Activated CD4-positive, alpha-beta T cell treated with anti-CD3 and anti-CD28 coated beads, Interleukin-2, amount 50 U/mL, for 4 hours (primary cell): ENCODE measurements around the gene GZMM.
"Not testable (repeated sequence)": the region's sequence is repeated elsewhere in the genome, so short reads cannot be mapped to it uniquely, and the experiment has no call there.

Experiments used
- DNase-seq, 2 experiments: peaks; one replicate each; pipeline ENCODE4 v3.0.0-alpha.2; 2020

The GZMM gene

DNA sequence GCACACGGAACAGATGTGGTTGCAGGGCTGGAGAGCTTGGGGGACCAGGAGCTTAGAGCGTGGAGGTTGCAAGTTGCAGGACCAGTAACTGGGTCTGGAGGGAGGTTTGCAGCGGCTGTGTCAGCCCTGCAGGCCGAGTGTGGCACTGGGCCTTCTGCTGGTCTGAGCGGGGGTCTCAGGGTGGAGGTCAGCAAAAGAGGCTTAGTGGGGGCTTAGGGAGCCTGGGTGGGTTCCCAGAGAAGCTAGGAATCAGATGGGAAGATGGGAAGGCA is 40.1 kb downstream of the GZMM start:
- DNase-seq = no peak

- DNase-seq = peak; percentile 50 to 52
These were observed 40.6 kb downstream of the GZMM start for GRCh38 chr19:584240-585001.

GRCh38 chr19:585146-585545 is 41.3 kb downstream of the GZMM start:
- not testable (repeated sequence) for DNase-seq

DNA sequence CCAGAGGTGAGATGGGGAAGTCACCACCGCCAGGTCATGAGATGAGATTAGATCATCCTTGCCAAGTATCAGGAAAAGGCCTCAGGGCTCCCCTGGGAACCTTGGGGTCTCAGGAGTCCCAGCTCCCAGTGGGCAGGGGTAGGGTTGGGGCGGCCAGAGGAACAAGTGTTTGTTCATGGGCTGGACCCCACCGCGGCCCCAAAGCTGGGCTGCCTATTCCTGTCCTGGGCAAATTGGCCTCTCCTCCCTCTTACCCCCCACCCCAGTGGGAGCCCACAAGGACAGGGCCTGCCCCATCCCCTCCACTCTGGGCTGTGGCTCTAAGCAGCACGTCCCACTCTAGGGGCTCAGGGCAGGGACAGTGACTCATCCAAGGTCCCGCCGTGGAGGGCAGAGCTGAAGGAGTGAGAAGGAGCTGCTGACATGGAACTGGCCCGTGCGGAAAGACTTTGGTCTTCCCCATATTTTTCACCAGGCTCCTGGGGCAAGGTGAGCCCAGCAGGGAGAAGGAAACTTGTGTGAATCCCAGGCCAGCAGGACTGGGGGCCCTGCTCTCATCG is 41.8 kb downstream of the GZMM start:
- DNase-seq = no peak

- DNase-seq = peak; percentile 58
These were observed 44.4 kb downstream of the GZMM start for GRCh38 chr19:588093-588740.

DNA sequence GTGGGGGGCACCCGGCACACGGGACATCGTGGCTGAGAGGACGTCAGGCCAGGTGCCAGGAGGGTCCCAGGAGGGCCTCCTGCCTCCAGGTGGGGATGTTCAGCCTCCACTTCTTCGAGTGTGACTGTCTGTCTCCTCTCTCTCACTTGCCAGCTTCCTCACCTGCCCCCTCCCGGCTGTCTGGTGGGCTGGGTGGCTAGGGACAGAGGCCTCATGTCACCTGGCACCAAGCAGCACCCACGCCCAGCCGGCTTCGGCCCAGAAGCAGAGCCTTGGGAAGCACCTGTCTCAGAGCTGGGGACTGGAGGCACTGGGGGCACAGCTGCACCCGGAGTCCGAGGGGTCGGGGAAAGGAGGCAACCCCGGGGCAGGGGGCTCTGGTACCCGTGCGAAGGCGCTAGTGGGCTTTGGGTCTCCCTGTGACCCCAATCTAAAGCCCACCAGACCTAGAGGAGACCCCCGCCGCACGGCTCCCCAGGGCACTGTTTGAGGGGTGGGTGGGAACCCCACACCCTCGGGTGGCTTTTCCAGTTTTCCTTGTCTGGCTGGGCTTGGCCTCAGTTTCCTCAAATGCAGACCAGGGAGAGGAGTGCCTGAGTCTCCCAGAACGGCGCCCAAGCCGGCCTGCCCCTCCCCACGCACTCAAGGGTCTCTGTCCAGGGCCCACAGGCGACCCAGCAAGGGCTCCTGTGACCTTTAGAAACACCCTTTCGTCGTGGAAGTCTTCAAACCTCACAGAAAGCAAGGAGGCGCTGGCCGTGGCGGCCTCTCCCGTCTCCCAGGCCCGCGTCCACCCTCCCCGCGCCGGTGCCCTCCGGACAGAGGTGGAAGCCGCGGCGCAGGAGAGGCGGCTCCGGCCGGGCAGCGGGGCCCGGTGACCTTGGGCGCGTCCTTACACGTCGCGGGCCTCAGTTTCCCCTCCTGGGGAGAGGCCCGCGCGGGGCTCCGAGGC is 45.2 kb downstream of the GZMM start:
- no peak for DNase-seq

DNA sequence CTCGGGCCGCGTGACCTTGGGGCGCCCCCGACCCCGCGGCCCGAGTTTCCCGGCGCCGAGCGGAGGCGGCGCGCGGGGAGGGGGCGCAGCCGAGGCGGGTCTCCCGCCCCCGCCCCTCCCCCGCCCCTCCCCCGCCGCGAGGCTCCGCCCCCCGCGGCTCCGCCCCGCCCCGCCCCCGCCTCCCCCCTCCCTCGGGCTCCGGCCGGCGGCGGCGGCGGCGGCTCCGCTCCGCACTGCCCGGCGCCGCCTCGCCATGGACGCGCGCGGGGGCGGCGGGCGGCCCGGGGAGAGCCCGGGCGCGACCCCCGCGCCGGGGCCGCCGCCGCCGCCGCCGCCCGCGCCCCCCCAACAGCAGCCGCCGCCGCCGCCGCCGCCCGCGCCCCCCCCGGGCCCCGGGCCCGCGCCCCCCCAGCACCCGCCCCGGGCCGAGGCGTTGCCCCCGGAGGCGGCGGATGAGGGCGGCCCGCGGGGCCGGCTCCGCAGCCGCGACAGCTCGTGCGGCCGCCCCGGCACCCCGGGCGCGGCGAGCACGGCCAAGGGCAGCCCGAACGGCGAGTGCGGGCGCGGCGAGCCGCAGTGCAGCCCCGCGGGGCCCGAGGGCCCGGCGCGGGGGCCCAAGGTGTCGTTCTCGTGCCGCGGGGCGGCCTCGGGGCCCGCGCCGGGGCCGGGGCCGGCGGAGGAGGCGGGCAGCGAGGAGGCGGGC is 46.0 kb downstream of the GZMM start, which contains the start of gene HCN2:
TSS of gene HCN2 (plus strand) at position 189 of the 703 bp plus-strand sequence. CDS start at position 254, 65 bp downstream.
- no peak for DNase-seq

- DNase-seq = no peak
These were observed 46.5 kb downstream of the GZMM start for GRCh38 chr19:590396-590745.

- no peak for DNase-seq
These were observed 46.9 kb downstream of the GZMM start for GRCh38 chr19:590750-591098.

GRCh38 chr19:591099-591958 is 47.5 kb downstream of the GZMM start:
- no peak for DNase-seq

DNA sequence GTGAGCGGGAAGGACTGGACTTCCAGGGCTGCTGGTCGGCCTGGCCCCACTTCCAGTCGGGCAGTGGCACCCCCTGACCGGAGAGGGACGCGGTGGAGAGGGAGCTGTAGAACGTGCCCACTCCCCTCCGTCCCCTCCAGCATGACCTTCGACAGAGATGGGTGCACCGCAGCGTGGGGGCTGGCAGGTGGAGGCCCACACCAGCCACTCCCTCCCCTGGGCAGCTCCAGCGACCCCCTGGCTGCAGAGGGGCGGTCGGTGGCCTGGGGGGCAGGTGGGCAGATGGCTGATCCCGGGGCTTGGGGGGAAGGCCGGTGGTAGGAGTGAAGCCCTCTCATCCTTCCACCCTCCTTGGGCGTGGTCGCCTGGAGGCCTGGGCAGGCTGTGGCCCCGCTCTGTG is 48.2 kb downstream of the GZMM start:
- no peak for DNase-seq

DNA sequence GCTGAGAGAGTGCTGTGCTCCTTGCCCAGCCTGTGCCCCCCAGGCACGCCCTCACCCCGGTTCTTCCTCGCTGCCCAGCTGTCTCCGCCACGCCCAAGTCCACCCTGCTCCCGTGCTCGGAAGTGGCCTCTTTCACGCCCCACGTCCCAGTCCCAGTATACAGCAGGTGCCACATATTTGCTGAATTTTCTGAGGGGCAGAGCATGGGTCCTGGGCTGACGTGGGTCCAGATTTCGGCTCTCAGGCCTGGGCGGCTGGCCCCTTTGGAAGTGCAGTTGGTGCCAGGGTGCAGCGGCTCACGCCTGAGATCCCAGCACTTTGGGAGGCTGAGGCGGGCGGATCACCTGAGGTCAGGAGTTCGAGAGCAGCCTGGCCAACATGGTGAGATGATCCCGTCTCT is 49.2 kb downstream of the GZMM start:
- no peak for DNase-seq

DNA sequence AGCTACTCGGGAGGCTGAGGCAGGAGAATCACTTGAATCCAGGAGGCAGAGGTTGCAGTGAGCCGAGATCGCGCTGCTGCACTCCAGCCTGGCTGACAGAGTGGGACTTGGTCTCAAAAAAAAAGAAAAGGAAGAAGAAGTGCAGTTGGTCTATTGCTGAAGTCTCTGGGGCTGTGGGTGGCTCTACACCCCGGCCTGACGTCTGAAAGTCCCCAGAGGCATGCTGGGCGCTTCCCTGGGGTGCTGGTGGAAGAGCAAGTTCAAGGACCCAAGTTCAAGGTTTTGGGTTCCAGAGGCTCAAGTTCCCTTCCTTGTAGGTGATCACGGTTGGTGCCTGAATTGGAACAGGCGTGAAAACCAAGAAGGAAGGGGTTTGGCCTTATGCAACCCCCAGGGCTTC is 49.7 kb downstream of the GZMM start:
- no peak for DNase-seq

DNA sequence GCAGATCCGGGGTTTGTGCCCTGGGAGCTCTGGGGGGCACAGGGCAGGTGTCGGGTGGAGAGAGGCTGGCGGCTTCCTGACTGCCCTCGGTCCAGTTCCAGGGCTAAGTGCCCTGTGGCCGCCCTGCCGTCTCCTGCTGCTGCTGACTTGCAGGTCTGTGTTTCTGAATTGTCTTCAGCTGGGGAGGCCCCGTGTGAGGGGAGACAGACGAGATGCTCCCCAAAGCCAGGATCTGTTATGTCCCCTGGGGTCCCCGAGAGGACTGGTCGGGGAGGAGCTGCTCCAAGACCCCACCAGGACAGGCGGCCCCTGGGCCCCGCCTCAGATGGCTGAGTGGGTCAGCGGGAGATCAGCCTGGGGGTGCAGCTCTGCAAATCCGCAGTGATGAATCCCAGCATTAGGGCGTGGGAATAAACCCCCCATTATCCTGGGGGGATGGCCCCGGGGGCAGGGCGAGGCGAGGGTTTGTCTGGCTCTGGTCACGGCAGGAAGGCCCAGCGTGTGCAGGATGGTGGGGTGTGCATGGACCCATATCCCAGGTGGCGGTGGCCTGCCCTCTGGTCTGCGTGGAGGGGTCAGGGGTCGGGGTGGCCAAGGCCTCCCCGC is 50.5 kb downstream of the GZMM start:
- no peak for DNase-seq

DNA sequence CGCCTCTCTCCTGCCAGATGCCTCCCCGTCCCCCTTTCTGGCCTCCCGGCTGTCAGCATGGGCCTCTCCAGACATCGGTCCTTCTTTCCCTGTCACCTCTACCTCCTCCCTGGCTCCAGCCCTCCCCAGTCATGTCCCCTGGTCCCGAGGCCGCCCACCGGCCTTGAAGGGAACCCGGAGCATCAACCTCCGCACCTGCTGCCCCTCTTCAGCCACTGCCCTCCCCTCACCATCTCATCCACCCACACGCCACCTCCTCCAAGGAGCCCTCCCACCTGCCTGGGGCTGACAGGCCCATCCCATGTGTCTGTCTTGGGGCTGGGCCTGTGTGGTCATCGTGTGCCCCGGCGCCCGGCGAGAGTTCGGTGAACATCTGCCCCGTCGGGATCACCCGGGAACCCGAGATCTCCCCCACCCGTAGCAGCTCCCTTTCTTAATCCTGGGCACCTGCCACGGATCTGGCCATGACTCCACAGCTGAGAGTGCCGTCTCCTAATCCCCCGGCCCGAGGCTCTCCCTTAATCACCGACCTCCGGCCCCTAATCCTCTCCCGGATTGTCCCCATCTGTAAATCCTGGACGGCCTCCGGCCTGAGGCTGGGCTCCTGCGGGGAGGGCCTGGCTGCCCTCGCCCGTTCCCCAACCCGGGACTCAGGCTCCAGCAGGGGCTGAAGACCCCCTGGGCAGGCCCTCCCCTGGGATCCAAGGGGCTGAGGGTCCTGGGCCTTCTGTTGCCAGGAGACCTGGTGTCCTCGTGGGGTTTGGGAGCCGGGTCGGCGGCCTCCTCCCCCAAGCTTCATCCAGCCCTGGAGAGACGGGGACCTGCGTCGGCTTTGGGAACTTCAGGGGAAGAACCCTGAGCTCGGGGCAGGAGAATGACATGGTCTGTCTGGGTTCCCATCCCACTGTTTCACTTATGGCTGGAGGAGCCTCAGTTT is 51.7 kb downstream of the GZMM start:
- DNase-seq = no peak

DNA sequence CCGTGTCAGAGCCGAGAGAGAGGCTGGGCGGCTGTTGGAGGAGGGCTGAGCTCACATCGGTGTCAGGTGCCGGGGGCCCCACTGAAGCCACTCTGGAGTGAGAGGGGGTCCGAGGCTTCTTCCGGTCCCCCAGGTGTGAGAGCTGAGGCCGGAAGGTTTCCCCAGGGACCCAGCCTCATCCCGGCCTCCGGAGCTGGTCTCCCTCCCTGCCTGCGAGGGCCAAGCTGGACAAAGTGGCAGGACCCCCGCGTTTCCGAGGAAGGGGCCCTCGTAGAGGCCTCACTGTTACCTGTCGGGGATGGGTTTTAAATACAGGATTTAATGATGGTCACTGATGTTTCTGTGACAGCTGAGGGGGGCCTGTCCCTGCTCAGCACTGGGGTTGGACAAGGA is 52.4 kb downstream of the GZMM start:
- DNase-seq = no peak

DNA sequence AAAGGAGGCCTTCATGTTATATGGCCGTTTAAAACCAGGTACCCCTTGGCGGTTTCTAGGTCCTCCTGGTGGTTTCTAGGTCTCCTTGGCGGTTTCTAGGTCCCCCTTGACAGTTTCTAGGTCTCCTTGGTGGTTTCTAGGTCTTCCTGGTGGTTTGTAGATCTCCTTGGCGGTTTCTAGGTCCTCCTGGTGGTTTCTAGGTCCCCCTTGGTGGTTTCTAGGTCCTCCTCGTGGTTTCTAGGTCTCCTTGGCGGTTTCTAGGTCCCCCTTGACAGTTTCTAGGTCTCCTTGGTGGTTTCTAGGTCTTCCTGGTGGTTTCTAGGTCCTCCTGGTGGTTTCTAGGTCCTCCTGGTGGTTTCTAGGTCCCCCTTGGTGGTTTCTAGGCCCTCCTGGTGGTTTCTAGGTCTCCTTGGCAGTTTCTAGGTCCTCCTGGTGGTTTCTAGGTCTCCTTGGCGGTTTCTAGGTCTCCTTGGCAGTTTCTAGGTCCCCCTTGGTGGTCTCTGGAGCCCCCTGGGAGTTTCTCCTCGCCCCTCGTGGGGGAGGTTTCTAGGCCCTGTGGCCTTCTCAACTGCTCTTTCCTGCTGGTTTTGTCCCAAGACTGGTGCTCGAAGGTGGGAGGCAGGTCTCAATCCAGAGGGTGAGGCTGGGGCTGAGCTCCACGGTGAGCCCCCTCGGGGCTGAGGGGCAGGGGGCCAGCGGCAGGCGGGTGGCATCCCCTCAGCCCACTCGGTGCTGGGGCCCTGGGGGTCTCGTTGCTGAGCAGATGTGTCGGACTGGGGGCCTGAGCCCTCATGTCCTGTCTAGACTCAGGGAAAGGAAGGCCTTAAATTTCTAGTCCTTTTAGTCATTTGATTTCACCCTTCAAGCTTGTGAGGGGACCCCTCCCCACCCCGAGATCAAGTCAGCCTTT is 53.8 kb downstream of the GZMM start:
- DNase-seq = no peak
